Ovary (tissue), 9 donors: ENCODE data around the gene ETV4. TPM values are rescaled to one million over a fixed set of nuclear protein-coding genes. Genes with fewer than 3 reads are reported as not detected.

ENCODE experiments used
- DNase-seq, 5 donors: peaks; one replicate each; pipeline ENCODE4 v3.0.0-alpha.2; 2019 to 2020
- H3K27ac ChIP-seq, 2 donors: fragments of 200-600 bp; one replicate each; pipeline versions ENCODE4 v1.5.1 to v1.8.0; 2019 to 2022
- H3K27me3 ChIP-seq: fragments of 200-600 bp; one replicate; pipeline ENCODE4 v1.8.0; 2022
- H3K36me3 ChIP-seq: fragments of 200-600 bp; sonication (generic); one replicate; pipeline ENCODE4 v1.5.1; 2019
- H3K4me1 ChIP-seq: one replicate; pipeline ENCODE4 v1.8.1; 2013; ENCODE audit warnings: mild to moderate bottlenecking, moderate library complexity; ENCODE audit not compliant: insufficient read depth
- H3K4me3 ChIP-seq: fragments of 200-600 bp; sonication (generic); one replicate; pipeline ENCODE4 v1.5.1; 2017
- H3K9me3 ChIP-seq, 2 donors: fragments of 200-600 bp in 1 of 2; sonication (generic) in 1 of 2; one replicate each; pipeline versions ENCODE4 v1.5.1 to v1.8.1; 2013 to 2019; ENCODE audit warnings: mild to moderate bottlenecking in 1 of 2, moderate library complexity in 1 of 2
- EP300 ChIP-seq: sonication (generic); formaldehyde crosslinking; IDR thresholded peaks from one replicate; pipeline ENCODE4 v1.6.1; 2017; ENCODE audit warnings: antibody characterized with exemption
- POLR2A ChIP-seq: fragments of 450-650 bp; IDR thresholded peaks from one replicate; pipeline ENCODE4 v1.6.1; 2017; ENCODE audit warnings: antibody characterized with exemption, mild to moderate bottlenecking, moderate library complexity
- WGBS, 3 donors: extraction: QIAGEN DNeasy Blood & Tissue Kit in 1 of 3; methylation state at CpG; one replicate each; pipeline versions ENCODE4 v1.1.5 to v1.1.7; 2013 to 2017; 5-methylcytosine and 5-hydroxymethylcytosine counted together
- intact Hi-C, 4 donors: fragments of 100-400 bp; cut with DNase I; formaldehyde crosslinking; loops; one replicate each; pipeline versions ENCODE4 v1.11.0 to v1.15.1; 2022 to 2023
- polyA plus RNA-seq, 2 donors: library from polyadenylated mRNA; stranded (reverse); fragments of 200-250 nt in 1 of 2; fragments of 350-450 nt in 1 of 2; fragmentation: Illumina TruSeq in 1 of 2; extraction: RNeasy Lipid Tissue Mini Kit (QIAGEN cat#74804) in 1 of 2; gene quantifications; one replicate each; pipeline ENCODE4 v1.2.3, GENCODE V29; 2013 to 2014
- total RNA-seq, 7 donors: library from RNA; depleted of rRNA in 2 of 7; stranded (reverse); fragments of >200 nt in 2 of 7; fragmentation: NEBNext Ultra II Directional in 3 of 7; extraction: Animal tissue kit (Norgen Biotek cat#: 25700) in 3 of 7; gene quantifications; one replicate each; pipeline versions ENCODE4 v1.1.0 to v1.2.4, GENCODE V29; 2016 to 2023
- TF ChIP-seq, protein P1 (sequence below), 3 donors: fragments of 450-650 bp in 2 of 3; fragments of 200-600 bp in 1 of 3; IDR thresholded peaks; one replicate each; pipeline versions ENCODE4 v1.5.1 to v1.8.0; 2016 to 2022; ENCODE audit warnings: antibody characterized with exemption in 3 of 3, mild to moderate bottlenecking in 1 of 3
- donor health status: DM: no; HTN: no; CAD: no; lungs with moderate emphysema.
- donor health status: DM: no; HTN: no; CAD: no.
- donor health status: Bipolar disorder and iron deficiency.
- donor health status: DM: yes; HTN: yes; CAD: no.
- donor health status: DM: no; HTN: no; CAD: no.
- donor health status: DM: yes; HTN: yes; CAD: no.

The ETV4 gene
- total and polyA plus RNA-seq, 9 donors = 0.25 to 5.3 (median 0.77) TPM; not detected in 1

DNA sequence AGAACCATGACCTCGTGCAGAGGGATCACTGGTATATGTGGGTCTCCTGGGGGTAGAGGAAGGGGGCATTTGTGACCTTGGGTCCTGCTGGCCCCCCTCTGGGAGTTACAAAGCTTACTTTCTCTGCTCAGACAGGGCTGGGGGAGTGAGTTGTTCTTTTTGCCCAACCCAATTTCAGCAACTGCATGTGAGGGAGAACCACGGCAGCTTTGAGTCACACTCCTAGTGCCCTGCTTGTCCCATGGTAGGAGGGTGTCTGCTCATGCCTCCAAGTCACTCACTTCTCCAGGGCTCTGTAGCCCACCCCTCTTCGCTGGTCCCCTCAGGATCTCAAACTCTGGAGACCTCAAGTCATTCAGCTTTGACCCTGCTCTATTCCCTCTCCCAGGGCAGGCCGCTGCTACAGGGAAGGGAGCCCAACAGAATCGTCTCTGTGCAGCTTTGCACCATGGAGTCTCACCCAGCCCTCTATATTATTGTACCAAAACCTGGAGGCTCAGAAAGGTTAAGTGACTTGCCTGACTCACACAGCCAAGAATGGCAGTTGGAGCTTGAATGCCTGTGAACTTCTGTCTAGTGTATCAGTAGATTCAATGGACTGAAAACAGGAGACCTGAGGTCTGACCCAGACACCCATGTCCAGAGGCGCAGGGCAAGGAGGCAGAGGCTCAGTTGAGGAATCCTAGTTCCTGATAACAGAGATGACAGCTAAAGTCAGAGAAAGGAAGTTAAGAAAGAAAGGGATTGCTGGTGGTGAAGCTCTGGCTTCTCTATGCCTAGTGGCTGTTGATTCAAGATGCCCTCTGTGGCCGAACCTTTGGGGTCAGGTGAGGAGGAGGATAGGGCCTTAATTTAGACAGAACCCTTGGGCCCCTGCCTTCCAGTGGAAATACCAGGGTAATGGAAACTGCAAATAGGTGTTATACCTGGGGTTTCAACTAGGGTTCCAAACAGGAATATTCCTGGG is 14.6 kb upstream of the ETV4 start:
- no peaks in the 10 kb centered on the region for H3K9me3 ChIP-seq
- no peaks in the 10 kb centered on the region for H3K27me3 ChIP-seq
- no peaks in the 10 kb centered on the region for H3K4me1 ChIP-seq
- TF ChIP-seq EP300 (no peak), POLR2A (no peak)
- TF ChIP-seq, protein P1, sequence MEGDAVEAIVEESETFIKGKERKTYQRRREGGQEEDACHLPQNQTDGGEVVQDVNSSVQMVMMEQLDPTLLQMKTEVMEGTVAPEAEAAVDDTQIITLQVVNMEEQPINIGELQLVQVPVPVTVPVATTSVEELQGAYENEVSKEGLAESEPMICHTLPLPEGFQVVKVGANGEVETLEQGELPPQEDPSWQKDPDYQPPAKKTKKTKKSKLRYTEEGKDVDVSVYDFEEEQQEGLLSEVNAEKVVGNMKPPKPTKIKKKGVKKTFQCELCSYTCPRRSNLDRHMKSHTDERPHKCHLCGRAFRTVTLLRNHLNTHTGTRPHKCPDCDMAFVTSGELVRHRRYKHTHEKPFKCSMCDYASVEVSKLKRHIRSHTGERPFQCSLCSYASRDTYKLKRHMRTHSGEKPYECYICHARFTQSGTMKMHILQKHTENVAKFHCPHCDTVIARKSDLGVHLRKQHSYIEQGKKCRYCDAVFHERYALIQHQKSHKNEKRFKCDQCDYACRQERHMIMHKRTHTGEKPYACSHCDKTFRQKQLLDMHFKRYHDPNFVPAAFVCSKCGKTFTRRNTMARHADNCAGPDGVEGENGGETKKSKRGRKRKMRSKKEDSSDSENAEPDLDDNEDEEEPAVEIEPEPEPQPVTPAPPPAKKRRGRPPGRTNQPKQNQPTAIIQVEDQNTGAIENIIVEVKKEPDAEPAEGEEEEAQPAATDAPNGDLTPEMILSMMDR (IDR thresholded peaks at IDR 0.05) = no peak
- DNase-seq = no peak
- H3K4me3 ChIP-seq = no peak overlapping the region
- no peak overlapping the region for H3K27ac ChIP-seq
- intact Hi-C loops = no loop called here
- WGBS, 3 donors = 90 to 94% (median 90%) methylated on average over 7 of the region's 7 CpGs
- no peaks in the 10 kb centered on the region for H3K36me3 ChIP-seq

DNA sequence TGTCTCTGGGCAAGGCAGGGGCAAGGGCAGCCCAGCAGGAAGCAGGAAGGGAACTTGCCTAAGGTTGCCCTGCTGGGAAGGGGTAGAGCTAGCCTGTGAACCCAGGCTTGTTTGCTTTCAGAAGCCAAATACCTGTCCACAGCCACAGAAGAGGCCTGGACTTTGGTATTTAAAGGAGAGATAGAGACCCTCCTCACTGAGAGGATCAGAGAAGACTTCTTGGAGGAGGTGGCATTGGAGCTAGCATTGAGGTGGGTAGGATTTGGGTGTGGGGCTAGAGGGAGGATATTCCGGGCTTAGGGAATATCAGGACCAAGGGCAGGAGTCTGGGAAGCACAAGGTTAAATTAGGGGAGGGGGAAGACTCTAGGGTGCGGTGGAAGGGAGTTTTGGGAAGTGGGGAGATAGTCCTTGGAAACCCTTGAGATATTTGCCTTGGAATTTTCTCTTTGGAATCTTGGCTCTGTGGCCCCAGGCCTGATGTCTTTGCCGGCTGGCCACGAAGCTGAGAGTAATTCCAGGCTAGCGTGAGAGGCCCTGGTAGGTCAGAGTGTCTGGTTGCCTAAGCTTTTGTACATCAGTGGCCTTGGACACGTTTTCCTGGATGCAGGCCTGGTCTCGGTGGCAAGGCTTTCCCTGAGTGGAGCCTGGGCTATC is 13.1 kb upstream of the ETV4 start:
- Histone ChIP-seq H3K4me1 (no peaks in the 10 kb centered on the region), H3K4me3 (no peak overlapping the region), H3K36me3 (no peaks in the 10 kb centered on the region), H3K27me3 (no peaks in the 10 kb centered on the region), H3K9me3 (no peaks in the 10 kb centered on the region), H3K27ac (no peak overlapping the region)
- WGBS, 3 donors = 39 to 48% (median 47%) methylated on average over 7 of the region's 7 CpGs
- intact Hi-C loops = no loop called here
- no peak for DNase-seq
- TF ChIP-seq POLR2A = no peak
- TF ChIP-seq EP300 = no peak
- TF ChIP-seq, protein P1 (IDR thresholded peaks at IDR 0.05) = no peak

DNA sequence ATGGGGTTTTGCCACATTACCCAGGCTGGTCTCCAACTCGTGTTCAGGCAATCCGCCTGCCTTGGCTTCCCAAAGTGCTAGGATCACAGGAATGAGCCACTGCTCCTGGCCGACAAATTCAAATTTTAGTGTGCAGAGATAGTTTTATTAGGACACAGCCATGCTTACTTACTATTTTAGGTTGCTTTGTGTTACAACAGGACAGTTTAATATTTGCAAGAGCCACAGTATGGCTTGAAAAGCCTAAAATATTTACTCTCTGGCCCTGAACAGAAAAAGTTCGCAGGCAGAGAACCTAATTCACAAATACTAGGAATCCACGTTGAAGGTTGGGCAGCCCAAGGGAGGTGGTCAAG is 12.6 kb upstream of the ETV4 start:
- WGBS, 3 donors = 87% methylated on average over 5 of the region's 5 CpGs
- Histone ChIP-seq H3K27ac (no peak overlapping the region), H3K9me3 (no peaks in the 10 kb centered on the region), H3K27me3 (no peaks in the 10 kb centered on the region), H3K36me3 (no peaks in the 10 kb centered on the region), H3K4me3 (no peak overlapping the region), H3K4me1 (no peaks in the 10 kb centered on the region)
- DNase-seq = no peak
- intact Hi-C loops = no loop called here
- TF ChIP-seq, protein P1 (IDR thresholded peaks at IDR 0.05) = no peak
- no peak for TF ChIP-seq EP300
- TF ChIP-seq POLR2A = no peak

DNA sequence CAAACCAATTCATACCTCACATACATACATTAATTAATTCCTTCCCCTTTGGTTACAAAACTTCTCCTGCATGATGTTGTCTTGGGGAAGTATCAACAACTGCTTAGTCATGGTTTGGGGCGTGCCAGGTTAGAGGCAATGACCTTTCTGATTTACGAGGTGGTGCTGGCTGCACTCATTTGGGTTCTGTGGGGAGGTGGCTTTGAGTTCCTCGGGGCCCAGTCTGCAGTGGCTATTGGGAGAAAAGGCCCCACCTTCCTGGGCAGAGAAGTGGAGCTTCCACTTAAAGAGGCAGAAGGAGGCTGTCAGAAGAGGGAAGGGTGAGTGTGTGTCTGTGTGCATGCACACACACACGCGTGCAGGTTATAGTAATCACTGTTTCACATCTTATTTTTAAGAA is 10.2 kb upstream of the ETV4 start:
- H3K27ac ChIP-seq = no peak overlapping the region
- 57 to 70% (median 57%) methylated on average over 5 of the region's 5 CpGs for WGBS, 3 donors

More for the DNA sequence above, 10.2 kb upstream of the ETV4 start:
- no peaks in the 10 kb centered on the region for H3K9me3 ChIP-seq
- H3K4me3 ChIP-seq = no peak overlapping the region
- no peak for TF ChIP-seq EP300
- TF ChIP-seq, protein P1 (IDR thresholded peaks at IDR 0.05) = no peak
- no peak for TF ChIP-seq POLR2A
- no peak for DNase-seq
- H3K27me3 ChIP-seq = no peaks in the 10 kb centered on the region
- intact Hi-C loops = no loop called here
- H3K4me1 ChIP-seq = no peaks in the 10 kb centered on the region
- H3K36me3 ChIP-seq = no peaks in the 10 kb centered on the region
